Measurements from ENCODE around the gene SMOC2. TPM values are rescaled to one million over a fixed set of nuclear protein-coding genes. Genes with fewer than 3 reads are reported as not detected.

Gene SMOC2
- total and polyA plus RNA-seq, 2 donors (not counting 1 experiment from before 2014, with no cell fraction given), result 0.37 TPM; not detected in 1

DNA sequence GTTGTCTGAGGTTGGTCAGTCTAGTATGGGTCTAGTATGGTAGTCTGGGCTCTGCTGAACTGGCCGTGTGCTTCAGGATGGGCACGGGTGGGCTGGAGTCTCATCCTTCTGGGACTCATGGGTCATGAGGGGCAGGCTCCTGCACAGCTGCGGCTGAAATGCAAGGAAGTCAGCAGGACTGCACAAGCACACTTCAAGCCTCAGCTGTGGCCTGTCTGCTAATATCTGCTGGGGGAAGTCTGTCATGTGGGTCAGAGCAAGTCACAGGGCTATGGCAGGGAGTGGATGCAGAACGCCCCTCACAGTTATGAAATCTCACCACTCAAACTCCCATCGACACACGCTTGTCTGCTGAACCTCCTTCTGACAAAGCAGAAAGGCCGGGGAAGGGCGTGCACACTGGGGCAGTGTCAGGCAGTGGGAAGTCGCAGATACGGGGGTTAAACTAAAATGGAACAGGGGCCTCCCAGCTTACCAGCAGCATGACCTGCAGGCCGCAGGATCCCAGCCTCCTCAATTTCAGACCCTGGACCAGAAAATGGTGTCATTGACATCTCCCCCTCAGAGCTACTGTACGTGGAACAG is 229.5 kb downstream of the SMOC2 start:
- Histone ChIP-seq H3K9me3 (ENCODE audit: control extremely low read depth in 1 of 3, control insufficient read depth in 2 of 3, insufficient read depth in 1 of 3, low read length in 2 of 3) (peaks cover 0 to 6% (median 0%) of the 10 kb centered on the region in 3 donors), H3K27ac (ENCODE audit: low read length in 2 of 2) (no peak overlapping the region), H3K4me2 (replicated peaks; ENCODE audit: low read depth, low read length, poor library complexity, severe bottlenecking) (no peak overlapping the region), H3K4me3 (ENCODE audit: control extremely low read depth in 1 of 5, extremely low read depth in 1 of 5, insufficient read depth in 1 of 5, low read depth in 2 of 5, low read length in 4 of 5) (no peak overlapping the region), H4K20me1 (ENCODE audit: control insufficient read depth, insufficient read depth, low read length, poor library complexity, severe bottlenecking) (no peaks in the 10 kb centered on the region), H3K9ac (ENCODE audit: low read length) (no peak overlapping the region), H3K79me2 (ENCODE audit: control insufficient read depth, insufficient read depth, low read length) (no peaks in the 10 kb centered on the region), H3K27me3 (replicated peaks in 1 of 4; ENCODE audit: control extremely low read depth in 1 of 4, control insufficient read depth in 3 of 4, insufficient read depth in 4 of 4, low read length in 3 of 4) (no peaks in the 10 kb centered on the region), H2AFZ (ENCODE audit: insufficient read depth, low read depth, low read length, poor library complexity, severe bottlenecking) (no peak overlapping the region), H3K36me3 (replicated peaks in 1 of 2; ENCODE audit: control extremely low read depth in 1 of 2, control insufficient read depth in 1 of 2, extremely low read depth in 1 of 2, insufficient read depth in 2 of 2, low read length in 1 of 2) (no peaks in the 10 kb centered on the region), H3K4me1 (ENCODE audit: control insufficient read depth in 2 of 2, insufficient read depth in 2 of 2, low read length in 2 of 2) (no peaks in the 10 kb centered on the region)
- no peak for DNase-seq
- intact Hi-C loops (cut with micrococcal nuclease), result no loop called here
- ChIA-PET POLR2A (no interaction called here), CTCF (no interaction called here)
- no peak overlapping the region for H3K4me3 Mint-ChIP-seq
- H3K27me3 Mint-ChIP-seq, result no peaks in the 10 kb centered on the region
- no peaks in the 10 kb centered on the region for H3K9me3 Mint-ChIP-seq (ENCODE audit: insufficient read depth)
- no peak for ATAC-seq (ENCODE audit: low read depth)
- no peak for TF ChIP-seq EZH2 (IDR thresholded peaks at IDR 0.05; ENCODE audit: borderline replicate concordance, insufficient read depth, low read depth, low read length, poor library complexity, severe bottlenecking)
- TF ChIP-seq, protein P1, sequence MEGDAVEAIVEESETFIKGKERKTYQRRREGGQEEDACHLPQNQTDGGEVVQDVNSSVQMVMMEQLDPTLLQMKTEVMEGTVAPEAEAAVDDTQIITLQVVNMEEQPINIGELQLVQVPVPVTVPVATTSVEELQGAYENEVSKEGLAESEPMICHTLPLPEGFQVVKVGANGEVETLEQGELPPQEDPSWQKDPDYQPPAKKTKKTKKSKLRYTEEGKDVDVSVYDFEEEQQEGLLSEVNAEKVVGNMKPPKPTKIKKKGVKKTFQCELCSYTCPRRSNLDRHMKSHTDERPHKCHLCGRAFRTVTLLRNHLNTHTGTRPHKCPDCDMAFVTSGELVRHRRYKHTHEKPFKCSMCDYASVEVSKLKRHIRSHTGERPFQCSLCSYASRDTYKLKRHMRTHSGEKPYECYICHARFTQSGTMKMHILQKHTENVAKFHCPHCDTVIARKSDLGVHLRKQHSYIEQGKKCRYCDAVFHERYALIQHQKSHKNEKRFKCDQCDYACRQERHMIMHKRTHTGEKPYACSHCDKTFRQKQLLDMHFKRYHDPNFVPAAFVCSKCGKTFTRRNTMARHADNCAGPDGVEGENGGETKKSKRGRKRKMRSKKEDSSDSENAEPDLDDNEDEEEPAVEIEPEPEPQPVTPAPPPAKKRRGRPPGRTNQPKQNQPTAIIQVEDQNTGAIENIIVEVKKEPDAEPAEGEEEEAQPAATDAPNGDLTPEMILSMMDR (IDR thresholded peaks at IDR 0.05), result no peak
- no peaks in the 10 kb centered on the region for H3K4me1 Mint-ChIP-seq
- no peak overlapping the region for H3K27ac Mint-ChIP-seq
- 93% methylated on average over 9 of the region's 12 CpGs for WGBS (ENCODE audit: insufficient coverage)

- Histone ChIP-seq H3K4me2 (replicated peaks; ENCODE audit: low read depth, low read length, poor library complexity, severe bottlenecking) (no peak overlapping the region), H2AFZ (ENCODE audit: insufficient read depth, low read depth, low read length, poor library complexity, severe bottlenecking) (no peak overlapping the region), H3K9ac (ENCODE audit: low read length) (no peak overlapping the region), H4K20me1 (ENCODE audit: control insufficient read depth, insufficient read depth, low read length, poor library complexity, severe bottlenecking) (no peaks in the 10 kb centered on the region), H3K4me3 (ENCODE audit: control extremely low read depth in 1 of 5, extremely low read depth in 1 of 5, insufficient read depth in 1 of 5, low read depth in 2 of 5, low read length in 4 of 5) (no peak overlapping the region), H3K4me1 (ENCODE audit: control insufficient read depth in 2 of 2, insufficient read depth in 2 of 2, low read length in 2 of 2) (no peaks in the 10 kb centered on the region), H3K27me3 (replicated peaks in 1 of 4; ENCODE audit: control extremely low read depth in 1 of 4, control insufficient read depth in 3 of 4, insufficient read depth in 4 of 4, low read length in 3 of 4) (no peaks in the 10 kb centered on the region), H3K79me2 (ENCODE audit: control insufficient read depth, insufficient read depth, low read length) (no peaks in the 10 kb centered on the region), H3K27ac (ENCODE audit: low read length in 2 of 2) (no peak overlapping the region), H3K9me3 (ENCODE audit: control extremely low read depth in 1 of 3, control insufficient read depth in 2 of 3, insufficient read depth in 1 of 3, low read length in 2 of 3) (peaks cover 0 to 13% (median 0%) of the 10 kb centered on the region in 3 donors), H3K36me3 (replicated peaks in 1 of 2; ENCODE audit: control extremely low read depth in 1 of 2, control insufficient read depth in 1 of 2, extremely low read depth in 1 of 2, insufficient read depth in 2 of 2, low read length in 1 of 2) (no peaks in the 10 kb centered on the region)
- WGBS (ENCODE audit: insufficient coverage), result 83% methylated on average over 12 of the region's 19 CpGs
- ATAC-seq (ENCODE audit: low read depth), result no peak
- Mint-ChIP-seq H3K4me3 (no peak overlapping the region), H3K9me3 (ENCODE audit: insufficient read depth) (no peaks in the 10 kb centered on the region), H3K27me3 (no peaks in the 10 kb centered on the region), H3K27ac (no peak overlapping the region), H3K4me1 (no peaks in the 10 kb centered on the region)
- no peak for DNase-seq
- intact Hi-C loops (cut with micrococcal nuclease), result no loop called here
- CTCF ChIA-PET, result no interaction called here
- TF ChIP-seq, protein P1 (IDR thresholded peaks at IDR 0.05), result no peak
- TF ChIP-seq EZH2 (IDR thresholded peaks at IDR 0.05; ENCODE audit: borderline replicate concordance, insufficient read depth, low read depth, low read length, poor library complexity, severe bottlenecking), result no peak
- POLR2A ChIA-PET, result no interaction called here
These were observed 230.3 kb downstream of the SMOC2 start for GRCh38 chr6:168671028-168671862.

Measured in B cell (primary cell).